WERI-Rb-1 (cell line): ENCODE data around the gene CCDC13.
"Not testable (repeated sequence)": the region's sequence is repeated elsewhere in the genome, so short reads cannot be mapped to it uniquely, and the experiment has no call there.

Experiments used
- DNase-seq: peaks from one replicate; pipeline ENCODE4 v3.0.0-alpha.2; 2020
- H3K27ac ChIP-seq: fragments of 250-450 bp; sonication (Bioruptor Pico); 2 replicates; pipeline ENCODE4 v1.5.1; 2020; ENCODE audit warnings: mild to moderate bottlenecking, moderate library complexity
- H3K27me3 ChIP-seq: fragments of 250-450 bp; sonication (Bioruptor Pico); 2 replicates; pipeline ENCODE4 v1.5.1; 2021; ENCODE audit warnings: mild to moderate bottlenecking, low read depth, moderate library complexity; ENCODE audit not compliant: insufficient read depth, severe bottlenecking
- H3K36me3 ChIP-seq: fragments of 250-450 bp; sonication (Bioruptor Pico); 2 replicates; pipeline ENCODE4 v1.5.1; 2020; ENCODE audit warnings: mild to moderate bottlenecking, moderate library complexity
- H3K4me3 ChIP-seq: 2 replicates; pipeline ENCODE4 v1.5.1; 2011; ENCODE audit warnings: low read depth, mild to moderate bottlenecking, control low read depth, low read length
- H3K9me3 ChIP-seq: fragments of 250-450 bp; sonication (Bioruptor Pico); 2 replicates; pipeline ENCODE4 v1.5.1; 2021; ENCODE audit warnings: mild to moderate bottlenecking, moderate library complexity; ENCODE audit not compliant: severe bottlenecking
- TF ChIP-seq, protein P1 (sequence below): IDR thresholded peaks from 2 replicates; pipeline ENCODE4 v1.5.1; 2011; ENCODE audit warnings: low read depth, mild to moderate bottlenecking, control low read depth, inconsistent platforms, low read length

CCDC13 gene

GRCh38 chr3:42814914-42815507 is 42.0 kb upstream of the CCDC13 start:
- Histone ChIP-seq H3K9me3 (no peaks in the 10 kb centered on the region), H3K27ac (no peak overlapping the region), H3K36me3 (no peaks in the 10 kb centered on the region), H3K27me3 (no peaks in the 10 kb centered on the region), H3K4me3 (no peak overlapping the region)
- TF ChIP-seq, protein P1, sequence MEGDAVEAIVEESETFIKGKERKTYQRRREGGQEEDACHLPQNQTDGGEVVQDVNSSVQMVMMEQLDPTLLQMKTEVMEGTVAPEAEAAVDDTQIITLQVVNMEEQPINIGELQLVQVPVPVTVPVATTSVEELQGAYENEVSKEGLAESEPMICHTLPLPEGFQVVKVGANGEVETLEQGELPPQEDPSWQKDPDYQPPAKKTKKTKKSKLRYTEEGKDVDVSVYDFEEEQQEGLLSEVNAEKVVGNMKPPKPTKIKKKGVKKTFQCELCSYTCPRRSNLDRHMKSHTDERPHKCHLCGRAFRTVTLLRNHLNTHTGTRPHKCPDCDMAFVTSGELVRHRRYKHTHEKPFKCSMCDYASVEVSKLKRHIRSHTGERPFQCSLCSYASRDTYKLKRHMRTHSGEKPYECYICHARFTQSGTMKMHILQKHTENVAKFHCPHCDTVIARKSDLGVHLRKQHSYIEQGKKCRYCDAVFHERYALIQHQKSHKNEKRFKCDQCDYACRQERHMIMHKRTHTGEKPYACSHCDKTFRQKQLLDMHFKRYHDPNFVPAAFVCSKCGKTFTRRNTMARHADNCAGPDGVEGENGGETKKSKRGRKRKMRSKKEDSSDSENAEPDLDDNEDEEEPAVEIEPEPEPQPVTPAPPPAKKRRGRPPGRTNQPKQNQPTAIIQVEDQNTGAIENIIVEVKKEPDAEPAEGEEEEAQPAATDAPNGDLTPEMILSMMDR, result no peak
- DNase-seq, result no peak

- Histone ChIP-seq H3K4me3 (no peak overlapping the region), H3K9me3 (no peaks in the 10 kb centered on the region), H3K36me3 (no peaks in the 10 kb centered on the region), H3K27me3 (no peaks in the 10 kb centered on the region), H3K27ac (no peak overlapping the region)
- DNase-seq, result no peak
- TF ChIP-seq, protein P1, result no peak
Measured at GRCh38 chr3:42814246-42814645, 41.2 kb upstream of the CCDC13 start.

DNA sequence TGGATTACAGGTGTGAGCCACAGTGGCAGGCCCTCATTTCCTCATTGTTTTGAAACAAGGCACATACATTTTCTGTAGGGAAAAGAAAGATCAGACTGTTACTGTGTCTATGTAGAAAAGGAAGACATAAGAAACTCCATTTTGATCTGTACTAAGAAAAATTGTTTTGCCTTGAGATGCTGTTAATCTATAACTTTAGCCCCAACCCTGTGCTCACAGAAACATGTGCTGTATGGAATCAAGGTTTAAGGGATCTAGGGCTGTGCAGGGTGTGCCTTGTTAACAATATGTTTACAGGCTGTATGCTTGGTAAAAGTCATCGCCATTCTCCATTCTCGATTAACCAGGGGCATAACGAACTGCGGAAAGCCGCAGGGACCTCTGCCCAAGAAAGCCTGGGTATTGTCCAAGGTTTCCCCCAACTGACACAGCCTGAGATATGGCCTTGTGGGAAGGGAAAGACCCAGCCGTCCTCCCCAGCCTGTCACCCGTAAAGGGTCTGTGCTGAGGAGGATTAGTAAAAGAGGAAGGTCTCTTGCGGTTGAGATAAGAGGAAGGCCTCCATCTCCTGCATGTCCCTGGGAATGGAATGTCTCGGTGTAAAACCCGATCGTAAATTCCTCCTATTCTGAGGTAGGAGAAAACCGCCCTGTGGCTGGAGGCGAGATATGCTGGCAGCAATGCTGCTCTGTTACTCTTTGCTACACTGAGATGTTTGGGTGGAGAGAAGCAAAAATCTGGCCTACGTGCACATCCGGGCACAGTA is 38.2 kb upstream of the CCDC13 start:
- DNase-seq, H3K27ac ChIP-seq, H3K9me3 ChIP-seq, H3K36me3 ChIP-seq, H3K4me3 ChIP-seq, H3K27me3 ChIP-seq: not testable (repeated sequence)

DNA sequence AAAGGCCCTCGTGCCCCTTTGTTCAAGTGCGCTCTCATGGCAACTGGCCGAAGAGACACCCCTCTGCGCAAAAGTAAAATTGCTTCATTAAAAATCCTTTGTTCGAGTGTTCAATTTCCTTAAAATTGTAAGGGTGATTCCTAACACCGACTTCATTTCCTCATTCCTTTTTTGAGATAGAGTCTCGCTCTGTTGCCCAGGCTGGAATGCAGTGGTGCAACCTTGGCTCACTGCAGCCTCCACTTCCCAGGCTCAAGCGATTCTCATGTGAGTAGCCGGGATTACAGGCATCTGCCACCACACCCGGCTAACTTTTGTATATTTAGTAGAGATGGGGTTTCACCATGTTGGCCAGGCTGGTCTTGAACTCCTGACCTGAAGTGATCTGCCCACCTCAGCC is 37.7 kb upstream of the CCDC13 start:
- H3K27ac ChIP-seq, H3K9me3 ChIP-seq, DNase-seq, H3K4me3 ChIP-seq, H3K27me3 ChIP-seq, H3K36me3 ChIP-seq: not testable (repeated sequence)

GRCh38 chr3:42809202-42809601 is 36.1 kb upstream of the CCDC13 start, which contains the start of gene ACKR2:
TSS of gene ACKR2 (plus strand) at chr3:42809445. CDS start at chr3:42864503, 55,058 bp downstream.
- TF ChIP-seq, protein P1, result no peak
- DNase-seq, result no peak
- H3K36me3 ChIP-seq, result no peaks in the 10 kb centered on the region
- H3K27me3 ChIP-seq, result no peaks in the 10 kb centered on the region
- H3K9me3 ChIP-seq, result no peaks in the 10 kb centered on the region
- no peak within 1 kb of the TSS for H3K27ac ChIP-seq
- no peak within 1 kb of the TSS for H3K4me3 ChIP-seq

DNA sequence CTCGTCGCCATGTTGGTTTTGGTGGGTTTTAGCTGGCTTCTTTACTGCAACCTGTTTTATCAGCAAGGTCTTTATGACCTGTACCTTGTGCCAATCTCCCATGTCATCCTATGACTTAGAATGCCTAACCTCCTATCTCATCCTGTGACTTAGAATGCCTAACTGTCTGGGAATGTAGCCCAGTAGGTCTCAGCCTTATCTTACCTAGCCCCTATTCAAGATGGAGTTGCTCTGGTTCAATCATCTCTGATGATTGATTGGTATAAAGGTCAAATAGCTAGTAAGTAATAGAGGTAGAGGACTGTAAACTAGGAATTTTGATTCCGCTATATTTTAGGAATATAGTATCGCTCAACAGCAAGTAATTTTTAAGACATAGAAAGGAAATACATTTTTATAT is 34.9 kb upstream of the CCDC13 start:
- TF ChIP-seq, protein P1, result no peak
- DNase-seq, result no peak

More for the DNA sequence above, 34.9 kb upstream of the CCDC13 start:
- no peaks in the 10 kb centered on the region for H3K9me3 ChIP-seq
- no peaks in the 10 kb centered on the region for H3K36me3 ChIP-seq
- H3K4me3 ChIP-seq, result no peak overlapping the region
- H3K27me3 ChIP-seq, result no peaks in the 10 kb centered on the region
- no peak overlapping the region for H3K27ac ChIP-seq
